Hippocampal formation (tissue), 2 donors: ENCODE data around the gene SENP5.

Experiments
- DNase-seq, 2 donors: peaks; one replicate each; lab custom pipeline; 2025; lab: John Stamatoyannopoulos, UW

Gene SENP5

DNA sequence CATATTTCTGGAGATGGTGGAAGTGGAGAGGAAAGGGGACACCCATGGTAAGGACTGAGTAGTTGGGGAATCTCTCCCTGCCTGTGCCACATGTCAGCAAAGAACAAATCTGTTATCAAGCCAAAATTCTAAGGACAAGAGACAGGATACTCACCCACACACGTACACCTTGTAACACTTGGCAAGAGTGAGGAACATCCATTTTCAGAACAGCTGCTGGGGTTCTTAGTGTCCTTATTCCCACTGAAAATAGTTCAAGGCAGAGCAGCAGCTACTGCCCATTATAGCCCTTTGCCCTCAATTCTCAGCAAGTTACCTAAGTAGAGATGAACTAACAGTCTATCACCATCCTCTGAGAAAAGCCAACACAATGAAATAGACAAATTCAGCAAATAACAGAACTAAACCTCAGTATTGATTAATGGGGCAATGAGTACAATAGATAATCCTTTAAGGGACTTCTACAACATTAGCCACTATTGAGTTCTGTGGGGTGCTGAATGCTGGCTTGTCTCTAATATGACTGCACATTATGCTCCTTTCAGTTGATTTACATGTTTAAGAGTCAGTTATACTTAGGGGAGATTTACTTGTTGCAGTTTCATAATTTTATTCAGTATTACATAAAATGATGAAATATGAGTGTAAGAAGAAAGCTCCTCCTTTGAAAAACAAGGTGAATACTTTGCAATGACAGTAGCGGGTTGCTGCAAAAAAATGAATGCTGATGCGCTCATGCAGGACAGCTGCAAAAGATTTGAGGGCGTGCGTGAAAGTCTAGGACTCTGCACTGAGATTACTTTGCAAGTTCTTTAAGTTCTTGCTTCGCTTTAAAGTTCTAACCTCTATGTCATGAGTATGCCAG lies 22.4 kb downstream of the SENP5 start:
- no peak for DNase-seq

- no peak for DNase-seq
These were observed 27.0 kb downstream of the SENP5 start for GRCh38 chr3:196894557-196895295.

DNA sequence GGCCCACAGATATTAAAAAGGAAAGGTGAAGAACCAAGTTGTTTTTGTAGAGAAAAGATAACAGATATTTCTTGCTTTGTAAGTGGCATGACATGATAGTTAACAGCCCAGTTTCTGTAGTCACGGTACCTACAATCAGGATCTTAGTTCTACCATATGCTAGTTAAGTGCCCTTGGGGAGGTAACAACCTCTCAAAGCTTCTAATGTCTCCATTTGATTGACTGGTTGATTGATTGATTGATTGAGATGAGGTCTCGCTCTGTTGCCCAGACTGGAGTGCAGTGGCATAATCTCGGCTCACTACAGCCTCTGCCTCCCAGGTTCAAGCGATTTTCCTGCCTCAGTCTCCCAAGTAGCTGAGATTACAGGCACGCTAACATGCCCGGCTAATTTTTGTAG lies 28.5 kb downstream of the SENP5 start:
- DNase-seq = no peak

GRCh38 chr3:196901768-196902167 lies 34.0 kb downstream of the SENP5 start:
- DNase-seq = no peak

- no peak for DNase-seq
These were observed 34.6 kb downstream of the SENP5 start for GRCh38 chr3:196902296-196902695.

- DNase-seq = no peak
These were observed 36.0 kb downstream of the SENP5 start for GRCh38 chr3:196903740-196904139.

GRCh38 chr3:196914866-196915265 lies 47.1 kb downstream of the SENP5 start:
- no peak for DNase-seq

DNA sequence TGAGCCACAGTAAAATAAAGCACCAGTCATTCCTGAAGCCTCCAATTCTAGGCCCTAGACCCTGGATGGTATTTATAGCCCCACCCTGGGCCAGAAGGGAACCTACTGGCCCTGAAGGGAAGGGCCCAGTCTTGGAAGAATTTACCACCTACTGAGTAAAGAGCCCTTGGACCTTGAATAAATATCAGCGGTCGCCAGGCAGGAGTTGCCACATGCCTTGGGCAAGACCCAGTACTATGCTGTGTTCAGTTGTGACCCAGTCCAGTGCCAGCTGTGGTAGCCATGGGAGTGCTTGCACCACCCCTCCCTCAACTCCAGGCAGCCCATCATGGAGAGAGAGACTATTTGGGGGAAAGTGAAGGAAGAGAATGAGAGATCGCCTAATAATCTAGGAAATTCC lies 47.7 kb downstream of the SENP5 start:
- DNase-seq = no peak

DNA sequence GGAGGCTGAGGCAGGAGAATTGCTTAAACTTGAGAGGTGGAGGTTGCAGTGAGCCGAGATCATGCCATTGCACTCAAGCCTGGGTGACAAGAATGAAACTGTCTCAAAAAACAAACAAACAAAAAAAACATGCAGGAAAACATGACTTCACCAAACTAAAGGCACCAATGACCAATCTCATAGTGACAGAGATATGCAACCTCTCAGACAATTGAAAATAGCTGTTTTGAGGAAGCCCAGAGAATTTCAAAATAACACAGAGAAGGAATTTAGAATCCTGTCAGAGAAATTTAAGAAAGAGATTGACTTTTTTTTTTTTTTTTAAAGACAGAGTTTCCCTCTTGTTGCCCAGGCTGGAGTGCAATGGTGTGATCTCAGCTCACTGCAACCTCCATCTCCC lies 48.5 kb downstream of the SENP5 start:
- DNase-seq = no peak

- no peak for DNase-seq
These were observed 49.3 kb downstream of the SENP5 start for GRCh38 chr3:196916995-196917394.

GRCh38 chr3:196918968-196919367 lies 51.2 kb downstream of the SENP5 start:
- no peak for DNase-seq

- DNase-seq = no peak
These were observed 53.0 kb downstream of the SENP5 start for GRCh38 chr3:196920733-196921132.

- no peak for DNase-seq
These were observed 60.1 kb downstream of the SENP5 start for GRCh38 chr3:196927571-196928453.

DNA sequence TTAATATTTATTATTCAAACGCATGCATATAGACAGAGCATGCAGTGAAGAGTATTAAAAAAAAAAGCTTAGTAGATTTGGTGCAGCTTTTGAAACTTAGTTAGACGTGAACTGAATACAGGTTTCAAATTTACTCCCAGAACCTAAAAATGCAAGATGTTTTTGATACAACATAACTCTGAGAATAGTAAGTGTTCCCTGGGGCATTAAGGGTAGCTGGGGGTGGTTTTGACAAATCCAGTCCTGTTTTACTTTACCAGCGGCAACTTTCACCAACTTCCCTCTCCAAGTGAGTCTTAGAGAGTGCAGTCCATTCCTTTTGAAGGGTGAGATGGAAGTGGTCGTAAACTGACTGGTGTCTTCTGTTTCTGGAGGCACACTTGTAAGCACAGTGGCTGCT lies 63.4 kb downstream of the SENP5 start:
- DNase-seq = no peak

GRCh38 chr3:196931828-196932587 lies 64.3 kb downstream of the SENP5 start:
- DNase-seq = no peak

DNA sequence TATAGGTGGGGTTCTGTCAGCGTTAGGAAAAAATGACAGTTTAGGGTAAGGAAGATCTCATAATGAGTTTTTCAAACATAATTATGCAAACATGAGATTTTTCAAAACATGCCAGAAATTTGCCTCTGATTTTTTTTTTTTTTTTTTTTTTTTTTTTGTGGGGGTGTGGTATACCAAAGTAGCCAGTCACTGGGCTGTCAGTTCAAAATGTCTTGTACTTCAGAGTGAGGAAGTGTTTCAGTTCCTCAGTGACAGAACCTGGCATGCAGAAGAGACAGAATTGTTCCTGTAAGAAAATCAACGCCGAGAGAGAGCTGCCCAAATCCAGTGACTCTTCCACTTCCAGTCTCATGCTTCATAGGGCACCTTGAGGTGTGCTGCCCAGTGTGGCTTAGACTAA lies 64.9 kb downstream of the SENP5 start:
- no peak for DNase-seq

DNA sequence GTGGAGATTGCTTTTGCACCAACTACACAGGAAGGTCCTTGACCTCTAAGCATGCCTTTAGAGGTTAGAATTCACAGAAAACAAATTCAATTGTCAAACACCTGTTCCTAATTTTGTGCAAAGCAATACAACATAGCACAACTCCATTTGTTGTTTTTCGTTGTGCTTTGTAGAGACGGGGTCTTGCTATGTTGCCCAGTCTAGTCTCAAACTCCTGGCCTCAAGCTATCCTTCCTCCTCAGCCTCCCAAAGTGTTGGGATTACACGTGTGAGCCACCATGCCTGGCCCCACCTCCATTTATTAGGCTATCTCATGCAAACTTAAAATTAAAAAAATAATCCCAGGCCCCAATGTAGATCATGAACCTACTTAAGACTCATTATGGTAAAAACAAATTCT lies 68.6 kb downstream of the SENP5 start:
- no peak for DNase-seq

GRCh38 chr3:196938124-196938523 lies 70.4 kb downstream of the SENP5 start:
- no peak for DNase-seq

GRCh38 chr3:196938576-196938975 lies 70.9 kb downstream of the SENP5 start:
- DNase-seq = peak in 1 of 2 donors; percentile 14

DNA sequence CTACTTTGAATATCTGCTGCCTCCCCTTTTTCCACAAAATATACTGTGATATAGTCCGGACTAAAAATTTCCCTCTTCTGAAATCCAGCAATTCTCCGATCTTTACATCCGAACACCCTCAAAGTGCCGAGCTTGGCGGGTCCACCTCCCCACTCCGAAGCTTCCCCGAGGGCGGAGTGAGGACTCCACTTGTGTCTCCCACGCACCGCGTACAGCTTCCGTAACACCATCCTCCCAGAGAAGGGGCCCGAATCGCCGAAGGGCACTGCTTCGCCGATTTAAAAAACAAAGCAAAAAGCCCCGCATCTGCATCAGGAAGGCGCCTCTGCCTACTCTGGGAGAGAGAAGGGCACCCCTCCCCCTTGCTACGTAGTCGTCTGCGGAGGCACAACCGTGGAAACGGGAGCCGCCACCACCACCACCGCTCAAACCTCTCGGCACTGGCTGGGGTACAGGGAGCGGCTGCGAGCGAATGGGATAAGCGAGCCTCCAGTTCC lies 74.1 kb downstream of the SENP5 start:
- peak in 1 of 2 donors; percentile 51 for DNase-seq

DNA sequence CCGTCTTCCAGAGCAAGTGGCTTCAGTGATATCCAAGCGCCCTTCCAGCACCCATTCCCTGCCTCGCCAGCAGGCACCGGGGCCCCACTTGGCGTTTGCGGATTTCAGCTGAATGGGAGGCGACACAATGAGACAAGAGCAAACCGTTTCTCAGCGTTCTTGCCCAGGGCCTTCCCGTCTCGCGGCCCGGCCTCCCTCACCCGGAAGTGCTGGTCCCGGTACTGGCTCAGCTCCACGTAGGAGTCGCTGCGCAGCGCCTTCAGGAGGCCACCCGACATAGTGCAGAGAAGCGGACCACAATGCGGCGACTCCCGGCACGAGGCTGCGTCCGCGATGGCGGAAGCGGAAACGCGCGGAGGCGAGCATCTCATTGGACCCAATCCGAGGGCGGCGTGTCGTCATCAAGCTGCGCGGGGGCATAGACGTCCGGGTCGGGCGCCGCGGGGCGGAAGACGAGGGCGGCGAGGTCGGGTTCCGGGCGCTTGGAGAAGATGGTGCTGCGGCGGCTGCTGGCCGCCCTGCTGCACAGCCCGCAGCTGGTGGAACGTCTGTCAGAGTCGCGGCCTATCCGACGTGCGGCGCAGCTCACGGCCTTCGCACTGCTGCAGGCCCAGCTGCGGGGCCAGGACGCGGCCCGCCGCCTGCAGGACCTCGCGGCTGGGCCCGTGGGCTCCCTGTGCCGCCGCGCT lies 74.7 kb downstream of the SENP5 start, which contains the start of gene NCBP2:
Gene NCBP2, minus strand, starts transcription at position 303 of the 689 bp plus-strand sequence. Its CDS starts 25 bp downstream, at position 278.
- peak; percentile 93 to 95 for DNase-seq
